Activated naive CD4-positive, alpha-beta T cell treated with Interleukin-2 at 50 U/mL for 16 hours (primary cell): ENCODE measurements around the gene LCN12.

Source experiments
- DNase-seq: peaks from one replicate; pipeline ENCODE4 v3.0.0-alpha.2; 2020

The LCN12 gene

DNA sequence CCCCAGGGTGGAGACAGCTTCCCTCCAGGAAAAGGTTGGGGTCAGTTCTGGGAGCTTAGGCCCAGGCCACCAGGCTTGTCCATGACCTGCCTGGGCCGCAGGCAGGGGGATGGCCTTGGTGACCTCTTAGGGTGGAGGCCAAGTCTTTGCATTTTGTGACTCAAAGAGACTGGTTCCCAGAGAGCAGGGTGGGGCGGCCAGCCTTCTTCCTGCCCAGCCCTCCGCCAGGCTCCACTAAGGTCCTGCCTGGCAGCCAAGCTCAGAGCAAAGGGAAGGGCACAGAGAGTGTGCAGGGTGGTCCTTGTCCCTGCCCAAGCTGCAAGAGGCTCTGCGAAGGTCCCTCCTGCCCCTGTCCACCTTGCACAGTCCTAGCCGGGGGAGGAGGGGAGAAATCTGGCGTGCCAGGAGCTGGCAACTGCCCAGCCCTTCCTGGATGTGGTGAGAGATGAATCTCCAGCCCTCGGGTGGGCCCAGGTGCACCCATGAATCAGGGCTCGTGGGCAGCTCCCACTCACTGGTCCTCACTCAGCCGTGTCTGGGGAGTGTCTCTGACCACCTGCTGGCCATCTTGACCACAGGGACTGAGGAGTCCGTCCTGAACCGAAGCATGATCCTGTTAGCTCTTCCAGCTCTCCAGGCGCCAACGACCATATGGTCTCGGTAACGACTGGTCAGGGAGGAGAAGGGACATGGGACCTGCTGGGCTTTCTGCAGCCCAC is 22.9 kb downstream of the LCN12 start:
- no peak for DNase-seq

DNA sequence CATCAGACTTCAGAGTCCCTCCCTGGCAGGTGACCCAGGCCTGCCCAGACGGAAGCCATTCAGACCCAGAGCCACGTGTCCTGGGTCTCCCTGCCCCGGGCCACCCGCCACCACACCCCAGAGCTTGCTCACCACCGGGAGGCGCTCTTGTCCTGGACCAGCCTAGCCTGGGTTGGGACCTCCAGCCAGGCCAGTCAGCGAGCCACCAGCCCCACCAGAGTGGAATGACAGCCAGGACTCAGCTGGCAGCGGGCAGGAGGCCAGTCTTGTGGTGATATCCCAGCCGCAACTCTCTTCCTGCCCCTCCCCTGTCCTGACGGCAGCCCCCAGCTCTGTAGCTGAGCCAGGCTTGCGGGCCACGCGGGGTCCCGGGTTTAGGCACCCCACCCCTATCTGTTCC is 23.6 kb downstream of the LCN12 start:
- peak; percentile 46 for DNase-seq

GRCh38 chr9:136977223-136977622 is 25.1 kb downstream of the LCN12 start, which contains the start of gene PTGDS:
TSS of gene PTGDS (plus strand) at chr9:136977504. CDS start at chr9:136977579, 75 bp downstream.
- no peak for DNase-seq

- DNase-seq: no peak
These were observed 25.6 kb downstream of the LCN12 start for GRCh38 chr9:136977649-136978072.

DNA sequence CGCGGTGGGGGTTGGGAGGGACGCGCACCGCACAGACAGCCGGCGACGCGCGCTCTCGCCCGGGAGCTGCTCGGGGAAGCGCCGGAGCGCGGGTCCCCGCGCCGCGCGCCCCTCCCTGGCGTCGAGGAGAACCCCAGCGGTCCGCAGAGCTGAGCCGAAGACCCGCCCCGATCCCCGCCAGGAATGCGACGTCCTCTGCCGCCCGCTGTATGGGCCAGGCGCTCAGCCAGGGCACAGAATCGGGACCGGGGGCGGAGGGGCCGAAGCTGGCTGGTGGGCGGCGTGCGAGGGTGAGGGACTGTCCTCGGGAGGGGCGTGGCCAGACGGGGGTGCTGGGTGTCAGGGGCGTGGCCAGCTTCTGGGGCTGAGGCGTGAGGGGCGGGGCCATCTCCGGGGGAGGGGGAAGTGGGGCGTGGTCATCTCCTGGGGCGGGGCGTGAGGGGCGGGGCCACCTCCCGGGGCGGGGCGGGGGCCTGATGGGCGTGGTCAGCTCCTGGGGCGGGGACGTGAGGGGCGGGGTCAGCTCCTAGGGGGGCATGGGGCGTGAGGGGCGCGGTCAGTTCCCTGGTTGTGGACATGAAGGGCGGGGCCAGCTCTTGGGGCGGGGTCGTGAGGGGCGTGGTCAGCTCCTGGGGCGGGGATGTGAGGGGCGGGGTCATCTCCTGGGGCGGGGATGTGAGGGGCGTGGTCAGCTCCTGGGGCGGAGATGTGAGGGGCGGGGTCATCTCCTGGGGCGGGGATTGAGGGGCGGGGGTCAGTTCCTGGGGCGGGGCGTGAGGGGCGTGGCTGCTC is 26.2 kb downstream of the LCN12 start:
- DNase-seq: peak; percentile 72

- DNase-seq: no peak
These were observed 26.9 kb downstream of the LCN12 start for GRCh38 chr9:136978865-136979544.

DNA sequence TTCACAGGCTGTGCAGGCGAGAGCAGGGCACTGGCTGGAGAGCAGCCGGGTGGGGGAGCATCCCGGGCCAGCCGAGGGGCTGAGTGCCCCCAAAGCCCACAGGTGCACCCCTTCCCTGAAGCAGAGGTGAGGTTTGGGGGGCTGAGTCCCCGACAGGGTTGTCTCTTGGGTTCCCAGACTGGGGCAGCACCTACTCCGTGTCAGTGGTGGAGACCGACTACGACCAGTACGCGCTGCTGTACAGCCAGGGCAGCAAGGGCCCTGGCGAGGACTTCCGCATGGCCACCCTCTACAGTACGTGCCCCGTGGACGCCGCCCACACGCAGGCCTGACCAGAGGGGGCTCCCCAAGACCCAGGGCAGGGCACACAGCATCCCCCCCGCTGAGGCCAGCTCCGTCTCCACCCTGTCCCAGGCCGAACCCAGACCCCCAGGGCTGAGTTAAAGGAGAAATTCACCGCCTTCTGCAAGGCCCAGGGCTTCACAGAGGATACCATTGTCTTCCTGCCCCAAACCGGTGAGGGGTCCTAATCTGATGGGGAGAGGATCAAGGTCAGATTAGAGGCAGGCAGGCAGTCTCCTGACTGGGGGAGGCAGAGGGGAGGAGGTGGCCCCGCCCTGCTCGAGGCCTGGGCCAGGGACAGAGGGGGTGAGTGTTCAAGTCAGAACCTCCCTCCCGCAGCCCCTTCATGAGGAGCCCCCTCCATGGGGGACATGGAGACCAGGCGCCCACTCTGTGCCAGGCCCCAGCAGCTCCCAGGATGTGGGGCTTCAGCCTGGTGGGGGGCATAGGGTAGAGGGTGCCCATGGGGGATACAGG is 27.9 kb downstream of the LCN12 start:
- DNase-seq: no peak

- no peak for DNase-seq
These were observed 28.8 kb downstream of the LCN12 start for GRCh38 chr9:136980669-136981478.

DNA sequence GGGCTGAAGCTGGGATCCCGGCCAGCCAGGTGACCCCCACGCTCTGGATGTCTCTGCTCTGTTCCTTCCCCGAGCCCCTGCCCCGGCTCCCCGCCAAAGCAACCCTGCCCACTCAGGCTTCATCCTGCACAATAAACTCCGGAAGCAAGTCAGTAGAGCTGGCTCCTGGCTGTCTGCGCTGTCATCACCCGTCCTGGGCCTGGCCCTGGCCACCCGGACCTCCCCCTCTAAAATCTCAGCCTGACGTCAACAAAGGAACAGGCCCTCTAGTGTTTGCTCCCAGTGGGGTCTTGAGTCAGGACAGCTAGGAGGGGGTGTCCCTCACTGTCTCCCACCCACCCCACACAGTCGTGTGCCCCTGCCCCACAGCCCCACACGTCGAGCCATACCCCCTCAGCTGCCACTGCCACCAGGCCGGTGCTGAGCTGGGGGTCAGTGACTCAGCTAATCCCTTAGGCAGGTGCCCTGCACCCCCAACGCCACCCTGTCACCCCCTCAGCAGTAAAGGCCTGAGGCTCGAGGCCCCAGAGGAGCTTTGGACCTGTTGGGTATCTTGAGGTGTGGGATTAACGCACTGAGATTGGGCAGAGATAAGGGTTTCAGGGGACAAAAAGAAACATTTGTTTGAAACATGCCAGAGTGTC is 29.6 kb downstream of the LCN12 start:
- DNase-seq: no peak

GRCh38 chr9:136982232-136983051 is 30.4 kb downstream of the LCN12 start, which contains the start of gene LCNL1:
TSS of gene LCNL1 (plus strand) at chr9:136982993. CDS start at chr9:136983587, 594 bp downstream.
- DNase-seq: no peak

- DNase-seq: no peak
These were observed 31.1 kb downstream of the LCN12 start for GRCh38 chr9:136983167-136983566.

DNA sequence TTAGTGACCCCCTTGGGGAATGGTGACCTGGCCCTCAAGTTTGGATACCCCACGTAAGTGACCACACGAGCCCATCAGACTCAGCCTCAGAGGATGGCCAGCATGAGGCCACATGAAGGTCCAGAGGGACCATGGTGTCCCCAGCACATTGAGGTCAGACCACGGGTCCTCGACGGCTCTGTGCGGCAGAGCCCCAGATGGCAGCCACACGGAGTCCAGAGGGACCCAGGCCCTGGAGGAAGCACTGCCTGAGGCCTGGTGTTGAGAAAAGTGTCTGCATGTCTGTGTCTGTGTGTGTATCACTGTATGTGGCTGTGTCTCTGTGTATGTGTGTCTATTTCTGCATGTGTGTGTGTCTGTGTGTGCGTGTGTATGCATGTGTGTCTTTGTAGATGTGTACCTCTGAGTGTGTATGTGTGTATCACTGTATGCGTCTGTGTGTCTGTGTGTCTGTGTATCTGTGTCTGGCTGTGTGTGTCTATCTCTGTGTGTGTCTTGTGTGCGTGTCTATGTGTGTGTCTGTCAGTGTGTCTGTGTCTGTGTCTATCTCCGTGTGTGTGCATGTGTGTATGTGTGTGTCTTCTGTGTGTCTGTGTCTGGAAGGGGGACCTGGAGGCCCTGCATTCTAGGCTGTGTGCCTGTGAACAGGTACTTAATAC is 31.7 kb downstream of the LCN12 start:
- DNase-seq: no peak

DNA sequence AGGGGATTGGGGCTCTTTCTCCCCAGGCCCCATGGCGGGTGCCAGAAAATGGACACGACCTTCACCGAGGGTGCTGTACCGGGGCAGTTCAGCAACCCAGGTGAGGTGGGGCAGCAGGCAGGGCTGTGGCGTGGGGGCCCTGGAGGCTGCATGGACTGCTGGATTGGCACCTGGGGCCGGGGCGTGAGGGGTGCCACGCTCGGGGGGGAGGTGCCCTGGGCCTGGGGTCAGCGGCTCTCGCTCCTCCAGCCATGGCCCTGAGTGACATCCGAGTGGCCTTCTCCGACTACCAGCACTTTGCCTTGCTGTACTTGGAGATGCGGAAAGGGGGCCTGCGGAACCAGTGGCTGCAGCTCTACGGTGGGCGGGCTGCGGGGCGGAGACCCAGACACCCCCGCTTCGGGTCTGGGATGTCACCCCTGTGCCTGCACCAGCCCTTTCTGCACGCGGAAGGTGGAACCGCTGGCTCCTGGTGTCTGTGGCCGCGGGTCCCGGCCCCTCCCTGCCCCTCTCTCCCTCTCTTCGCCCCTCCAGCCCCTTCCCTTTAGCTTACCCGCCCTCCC is 32.5 kb downstream of the LCN12 start:
- no peak for DNase-seq

DNA sequence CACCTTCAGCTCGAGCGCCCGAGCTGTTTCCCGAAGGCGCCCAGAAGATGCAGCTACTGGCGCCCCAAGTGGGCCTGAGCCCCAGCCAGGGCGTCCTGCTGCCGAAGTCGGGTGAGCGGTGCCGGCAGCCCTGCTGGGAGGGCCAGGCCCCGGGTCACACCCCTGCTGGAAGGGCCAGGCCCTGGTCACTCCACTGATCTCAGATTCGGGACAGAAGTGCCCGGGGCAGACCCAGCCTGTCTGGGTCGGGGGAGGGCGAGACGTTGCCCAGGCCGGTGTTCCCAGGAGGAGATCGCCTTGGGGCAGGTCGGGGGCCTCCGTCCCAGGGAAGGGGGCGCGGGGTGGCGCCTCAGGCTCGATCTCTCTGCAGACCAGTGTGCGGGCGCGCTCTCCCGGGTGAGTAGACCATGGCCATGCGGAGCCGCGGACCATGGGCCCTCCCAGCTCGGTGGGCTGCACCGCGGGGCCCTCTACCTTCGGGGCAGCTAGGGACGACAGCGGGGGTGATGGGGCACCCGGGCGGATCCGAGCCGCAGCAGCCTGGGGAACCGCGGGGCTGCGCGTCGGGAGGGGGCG is 33.0 kb downstream of the LCN12 start:
- DNase-seq: no peak

DNA sequence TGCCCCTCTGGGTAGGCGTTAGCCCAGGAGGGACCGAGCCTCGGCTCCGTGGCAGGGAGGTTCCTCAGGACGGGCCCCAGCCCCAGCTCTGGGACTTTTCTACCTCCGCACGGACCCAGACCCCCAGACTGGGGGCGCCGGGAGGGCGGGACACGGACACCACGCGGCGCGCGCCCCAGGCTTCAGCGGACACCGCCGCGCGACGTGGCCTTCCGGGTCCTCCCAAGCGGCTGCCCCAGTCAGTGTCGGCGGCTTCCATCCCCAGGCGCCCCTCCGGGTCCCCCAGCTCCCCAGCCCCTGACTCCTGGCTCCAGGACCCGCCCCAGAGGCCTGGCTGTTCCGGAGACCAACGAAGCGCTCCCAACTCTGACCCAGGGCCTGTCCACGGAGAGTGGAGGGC is 33.8 kb downstream of the LCN12 start:
- DNase-seq: no peak

- DNase-seq: no peak
These were observed 36.8 kb downstream of the LCN12 start for GRCh38 chr9:136988872-136989271.

GRCh38 chr9:136990242-136990911 is 38.3 kb downstream of the LCN12 start:
- no peak for DNase-seq
